ENCODE measurements around the gene CPVL.

CPVL gene

GRCh38 chr7:29156907-29157452 is 10.6 kb upstream of the CPVL start:
- no peak for DNase-seq (ENCODE audit: low read depth in 3 of 3)

GRCh38 chr7:29154076-29154475 is 7.7 kb upstream of the CPVL start:
- no peak for DNase-seq (ENCODE audit: low read depth in 3 of 3)

- DNase-seq (ENCODE audit: low read depth in 3 of 3), result no peak
Measured at GRCh38 chr7:29150856-29151255, 4.5 kb upstream of the CPVL start.

DNA sequence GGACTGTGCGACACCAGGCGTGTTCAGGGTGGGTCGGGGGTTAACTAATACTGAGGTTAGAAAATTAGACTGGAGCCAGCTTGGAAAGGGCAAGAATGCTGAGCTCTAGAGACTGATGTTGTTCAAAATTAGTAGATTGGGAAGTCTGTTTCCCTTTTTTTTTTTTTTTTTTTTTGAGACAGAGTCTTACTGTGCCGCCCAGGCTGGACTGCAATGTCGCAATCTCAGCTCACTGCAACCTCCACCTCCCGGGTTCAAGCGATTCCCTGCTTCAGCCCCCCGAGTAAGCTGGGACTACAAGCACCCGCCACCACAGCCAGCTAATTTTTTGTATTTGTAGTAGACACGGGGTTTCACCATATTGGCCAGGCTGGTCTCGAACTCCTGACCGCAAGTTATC is 2.7 kb upstream of the CPVL start:
- DNase-seq (ENCODE audit: low read depth in 3 of 3), result no peak

DNA sequence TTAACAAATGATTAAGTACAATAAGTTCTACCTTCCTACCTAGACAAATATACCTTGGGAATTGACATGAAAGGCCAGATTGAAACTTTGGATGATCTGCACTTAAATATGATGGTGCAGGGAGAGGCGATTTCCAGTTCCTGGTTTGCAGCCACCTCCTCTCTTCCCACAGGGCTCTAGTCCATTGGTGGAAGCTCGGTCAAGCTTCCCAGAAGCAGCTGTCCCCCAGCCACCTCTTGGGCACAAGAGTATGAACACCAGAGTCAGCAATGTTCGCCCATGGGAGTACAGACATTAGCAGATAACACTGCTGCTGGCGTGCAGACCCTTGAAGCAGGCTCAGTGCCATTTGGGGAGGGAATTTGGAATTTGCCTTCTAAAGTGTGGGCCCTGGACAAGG is 1.5 kb upstream of the CPVL start:
- DNase-seq (ENCODE audit: low read depth in 3 of 3), result no peak

DNA sequence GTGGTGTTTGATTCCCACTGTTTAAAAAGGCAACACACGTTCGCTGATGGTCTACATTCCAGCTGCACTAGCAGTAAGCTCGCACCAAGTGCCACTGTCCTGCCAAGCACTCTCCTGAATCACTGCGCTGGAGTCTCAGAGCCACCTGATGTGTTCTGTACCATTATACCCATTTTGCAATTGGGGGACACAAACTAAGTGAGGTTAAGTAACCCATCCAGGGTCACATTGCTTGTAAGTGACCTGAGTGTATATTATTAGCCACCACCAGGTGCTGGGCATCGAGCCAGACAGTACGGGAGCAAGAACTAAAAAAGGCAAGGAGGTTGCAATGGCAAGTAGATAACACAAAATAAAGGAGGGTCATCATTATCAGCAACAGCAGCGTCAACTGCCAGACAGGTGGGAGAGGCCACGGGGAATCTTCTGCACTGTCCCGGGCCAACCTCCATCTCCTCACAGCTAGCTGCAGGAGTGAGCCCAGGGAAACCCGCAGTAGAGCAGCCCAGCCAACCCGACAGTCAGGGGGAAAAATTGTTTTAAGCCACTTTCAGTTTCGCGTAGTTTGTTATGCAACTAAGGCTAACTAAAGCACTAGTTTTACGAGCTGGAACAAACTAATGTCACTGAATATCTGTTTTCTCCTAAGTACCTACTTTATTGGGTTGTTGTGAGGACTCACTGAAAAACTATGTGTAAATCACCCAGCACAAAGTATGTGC is 712 bp upstream of the CPVL start:
- no peak for DNase-seq (ENCODE audit: low read depth in 3 of 3)

GRCh38 chr7:29145553-29146056 is 732 bp downstream of the CPVL start:
- DNase-seq (ENCODE audit: low read depth in 3 of 3), result no peak

- DNase-seq (ENCODE audit: low read depth in 3 of 3), result no peak
Measured at GRCh38 chr7:29143751-29144150, 2.6 kb downstream of the CPVL start.

GRCh38 chr7:29142021-29142727 is 4.2 kb downstream of the CPVL start:
- no peak for DNase-seq (ENCODE audit: low read depth in 3 of 3)

DNA sequence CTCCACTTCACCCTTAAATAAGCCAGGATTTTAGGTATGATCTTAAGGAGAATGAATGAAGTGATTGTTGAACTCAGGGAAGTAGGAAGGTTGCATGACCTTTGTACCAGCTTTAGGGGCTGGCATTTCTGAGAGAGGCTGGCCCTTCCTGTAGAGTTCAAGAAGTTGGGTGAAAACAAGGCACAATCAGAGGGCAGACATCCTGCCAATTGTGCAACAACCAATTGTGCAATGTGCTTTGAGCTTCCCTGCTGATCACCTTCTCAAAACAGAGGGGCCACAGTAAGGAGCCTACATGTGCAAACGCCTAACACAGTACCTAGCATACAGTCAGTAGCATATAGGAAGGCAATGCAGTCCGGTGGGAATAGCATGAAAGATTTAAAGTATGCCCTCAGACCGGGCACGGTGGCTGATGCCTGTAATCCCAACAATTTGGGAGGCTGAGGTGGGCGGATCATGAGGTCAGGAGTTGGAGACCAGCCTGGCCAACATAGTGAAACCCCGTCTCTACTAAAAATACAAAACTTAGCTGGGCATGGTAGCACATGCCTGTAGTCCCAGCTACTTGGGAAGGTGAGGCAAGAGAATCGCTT is 5.4 kb downstream of the CPVL start:
- DNase-seq (ENCODE audit: low read depth in 3 of 3), result no peak

DNA sequence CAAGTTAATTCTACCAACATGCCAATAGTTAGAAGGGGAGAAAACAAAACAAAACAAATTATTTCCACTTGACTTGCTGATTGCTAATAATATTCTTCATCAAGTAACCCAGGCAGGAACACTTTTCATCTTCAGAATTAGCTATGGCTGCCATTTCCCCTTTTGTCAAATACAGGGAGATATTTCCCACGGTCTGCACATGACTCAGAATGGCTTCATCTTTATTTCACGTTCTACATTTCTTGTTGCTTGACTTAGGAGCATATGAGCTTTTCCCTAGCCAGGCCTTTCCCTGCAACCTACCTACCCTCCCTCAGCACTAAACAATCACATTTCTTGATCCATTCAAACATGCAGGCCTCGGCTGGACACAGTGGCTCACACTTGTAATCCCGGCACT is 6.5 kb downstream of the CPVL start:
- no peak for DNase-seq (ENCODE audit: low read depth in 3 of 3)

DNA sequence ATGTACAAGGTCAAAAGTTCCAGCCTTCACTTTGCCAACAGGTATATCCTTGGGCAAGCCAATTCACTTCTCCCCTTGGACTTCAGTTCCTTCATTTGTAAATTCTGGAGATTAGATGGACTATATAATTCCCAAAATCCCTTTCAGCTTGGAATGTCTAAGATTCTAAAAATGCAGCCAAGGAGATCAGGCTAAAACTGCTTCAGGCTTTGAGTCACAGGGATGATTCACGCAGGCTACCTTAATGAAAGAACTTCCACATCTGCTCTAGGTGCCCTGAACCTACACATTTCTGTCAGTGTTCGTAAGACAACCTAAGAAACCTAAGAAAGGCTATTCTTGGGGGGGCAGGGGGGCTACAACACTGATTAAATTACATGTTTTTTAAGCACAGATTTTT is 7.1 kb downstream of the CPVL start:
- DNase-seq (ENCODE audit: low read depth in 3 of 3), result no peak

GRCh38 chr7:29138588-29138987 is 7.7 kb downstream of the CPVL start:
- no peak for DNase-seq (ENCODE audit: low read depth in 3 of 3)

DNA sequence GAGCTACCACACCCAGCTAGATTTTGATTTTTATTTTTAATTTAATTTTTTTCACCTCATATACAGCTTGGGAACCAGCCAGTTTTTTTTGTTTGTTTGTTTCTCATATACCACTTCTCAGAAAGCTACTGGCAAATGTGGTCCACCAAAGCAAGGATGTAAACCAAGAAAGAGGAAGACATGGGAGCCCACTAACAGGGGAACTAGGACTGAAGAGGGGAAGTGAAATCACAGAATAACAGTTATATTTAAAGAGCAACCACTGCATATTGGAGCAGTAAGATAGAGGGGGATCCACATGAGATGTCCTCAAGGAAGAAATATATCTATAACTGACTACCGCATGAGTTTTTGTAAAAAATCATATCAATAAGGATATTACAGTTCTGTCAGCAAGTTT is 10.5 kb downstream of the CPVL start:
- DNase-seq (ENCODE audit: low read depth in 3 of 3), result no peak

GRCh38 chr7:29132980-29133379 is 13.4 kb downstream of the CPVL start:
- no peak for DNase-seq (ENCODE audit: low read depth in 3 of 3)

DNA sequence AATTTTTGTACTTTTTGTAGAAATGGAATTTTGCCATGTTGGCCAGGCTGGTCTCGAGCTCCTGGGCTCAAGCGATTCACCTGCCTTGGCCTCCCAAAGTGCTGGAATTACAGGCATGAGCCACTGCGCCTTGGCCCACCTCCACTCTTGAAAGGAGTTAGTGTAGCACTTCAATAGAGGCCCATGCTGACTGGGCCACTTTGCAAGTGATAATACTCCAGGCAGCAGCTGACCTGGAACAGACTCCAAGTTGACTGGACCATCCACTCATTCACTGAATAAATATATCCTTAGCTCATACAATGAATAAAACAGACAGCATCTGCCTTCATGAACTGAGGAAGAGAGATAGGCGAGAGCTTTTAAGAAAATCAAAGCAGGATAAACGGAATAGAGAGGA is 14.7 kb downstream of the CPVL start:
- DNase-seq (ENCODE audit: low read depth in 3 of 3), result no peak

DNA sequence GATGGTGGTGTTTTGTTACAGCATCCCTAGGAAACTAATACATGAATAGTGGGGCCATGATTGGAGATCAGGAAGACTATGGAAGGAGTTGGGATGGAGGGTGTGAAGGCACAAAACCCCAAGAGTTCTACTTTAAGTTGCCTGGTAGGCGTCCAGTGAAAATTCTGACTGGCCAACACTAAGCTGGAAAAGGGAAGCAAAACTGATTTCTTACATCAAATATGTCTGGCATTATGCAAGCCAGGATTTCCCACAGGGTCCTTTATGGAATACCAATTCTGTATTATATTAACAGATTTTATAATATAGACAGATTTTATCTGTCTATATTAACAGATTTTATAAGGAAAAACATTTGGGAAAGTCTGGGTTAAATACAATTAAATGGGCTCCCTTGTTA is 16.2 kb downstream of the CPVL start:
- no peak for DNase-seq (ENCODE audit: low read depth in 3 of 3)

DNA sequence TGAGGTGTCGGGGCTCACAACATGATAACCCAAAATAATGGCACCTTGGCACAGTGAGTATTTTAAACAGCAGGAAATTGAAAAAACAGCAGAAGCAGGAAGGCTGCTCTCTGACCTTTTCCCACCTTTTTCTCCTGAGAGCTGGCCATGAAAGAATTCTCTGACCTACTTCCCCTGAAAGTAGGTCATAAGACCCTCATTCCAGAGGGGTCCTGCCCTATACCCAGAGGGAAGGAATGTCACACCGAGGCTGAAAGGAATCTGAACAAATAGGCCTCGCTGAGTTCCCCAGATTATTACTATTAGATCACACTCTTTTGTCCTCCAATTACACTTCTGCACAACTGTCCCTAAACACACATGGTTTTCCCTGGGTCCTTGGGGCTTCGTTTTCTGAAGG is 18.8 kb downstream of the CPVL start:
- no peak for DNase-seq (ENCODE audit: low read depth in 3 of 3)

DNA sequence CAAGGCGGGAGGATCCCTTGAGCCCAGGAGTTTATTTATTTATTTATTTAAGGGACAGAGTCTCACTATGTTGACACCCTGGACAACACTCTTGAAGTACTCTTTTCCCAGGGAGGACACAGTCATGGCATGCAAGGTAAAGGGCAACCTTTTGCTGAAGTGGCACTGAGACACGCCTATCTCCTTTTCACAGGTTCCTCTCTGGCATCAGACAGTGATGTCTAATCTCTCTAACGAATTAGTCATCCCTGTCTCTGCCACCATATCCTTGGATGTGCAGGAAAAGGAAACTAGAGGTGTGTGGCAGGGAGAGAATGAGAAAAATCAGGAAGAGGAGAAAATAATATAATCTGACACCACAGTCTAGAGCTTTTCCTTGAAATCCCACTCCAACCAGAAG is 19.5 kb downstream of the CPVL start:
- no peak for DNase-seq (ENCODE audit: low read depth in 3 of 3)

GRCh38 chr7:29123626-29124190 is 22.6 kb downstream of the CPVL start:
- DNase-seq (ENCODE audit: low read depth in 3 of 3), result no peak

DNA sequence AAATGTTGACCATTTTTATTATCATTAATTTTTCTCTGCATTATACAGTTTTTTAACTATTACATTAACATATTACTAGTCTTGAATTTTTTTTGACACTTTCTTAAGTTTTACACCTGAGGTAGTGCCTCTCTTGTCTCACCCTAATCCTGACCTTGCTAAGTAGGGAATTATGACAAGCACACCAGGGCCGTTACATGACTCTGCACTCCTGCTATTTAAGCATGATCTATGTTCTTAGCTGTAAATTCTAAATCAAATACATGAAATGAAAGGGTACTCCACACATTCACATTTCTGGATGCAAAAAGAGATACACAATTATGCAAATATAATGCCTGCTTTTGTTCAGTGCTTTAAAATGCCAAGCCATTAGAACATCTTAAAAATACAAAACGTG is 23.6 kb downstream of the CPVL start:
- no peak for DNase-seq (ENCODE audit: low read depth in 3 of 3)

DNA sequence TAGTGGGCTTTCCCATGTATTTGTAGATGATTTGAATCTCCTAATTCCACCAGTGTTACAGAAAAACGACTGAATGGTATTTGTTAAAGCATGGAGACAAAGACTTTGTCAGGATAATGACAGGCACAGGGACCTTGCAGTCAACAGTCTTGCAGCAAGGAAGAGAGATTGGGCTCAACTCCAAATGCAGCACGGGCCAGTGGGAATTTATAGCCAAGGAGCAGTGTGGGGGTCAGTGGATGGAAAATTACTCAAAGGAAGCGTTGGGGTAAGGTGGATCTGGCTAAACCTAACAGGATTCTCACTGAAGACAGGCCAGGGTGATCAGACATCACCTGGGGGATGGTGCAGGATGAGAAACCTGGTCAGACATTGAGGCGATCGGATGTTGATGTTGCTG is 24.3 kb downstream of the CPVL start:
- DNase-seq (ENCODE audit: low read depth in 3 of 3), result no peak
